K562 (cell line): ENCODE data around the gene RAB31. TPM values are rescaled to one million over a fixed set of nuclear protein-coding genes. Genes with fewer than 3 reads are reported as not detected.

Source experiments
- CBFA2T3 ChIP-seq: fragments of 450-650 bp; IDR thresholded peaks from 2 replicates; pipeline ENCODE4 v1.6.1; 2017
- ELF4 ChIP-seq: fragments of 450-650 bp; formaldehyde crosslinking; IDR thresholded peaks from 2 replicates; pipeline ENCODE4 v1.4.0; 2022; ENCODE audit warnings: missing genetic modification characterization
- ETV5 ChIP-seq: sonication (generic); formaldehyde crosslinking; IDR thresholded peaks from 2 replicates; pipeline ENCODE4 v1.4.0; 2020; ENCODE audit warnings: low read depth, mild to moderate bottlenecking, missing genetic modification reagents
- MAZ ChIP-seq, 2 experiments: fragments of 450-650 bp in 1 of 2; sonication (generic) in 1 of 2; formaldehyde crosslinking; IDR thresholded peaks in 1 of 2; conservative IDR thresholded peaks in 1 of 2; 2 replicates each; pipeline versions ENCODE4 v1.4.0 to v1.5.0; 2020; ENCODE audit warnings: mild to moderate bottlenecking in 1 of 2, missing genetic modification reagents in 1 of 2
- PTRF ChIP-seq: fragments of 450-650 bp; IDR thresholded peaks from 2 replicates; pipeline ENCODE4 v1.6.1; 2016; ENCODE audit warnings: mild to moderate bottlenecking, missing genetic modification characterization, missing compliant biosample characterization
- PYGO2 ChIP-seq: fragments of 450-650 bp; IDR thresholded peaks from 2 replicates; pipeline ENCODE4 v1.6.1; 2016; ENCODE audit warnings: mild to moderate bottlenecking, missing genetic modification characterization, moderate library complexity, missing compliant biosample characterization
- RBM15 ChIP-seq: fragments of 200-400 bp; formaldehyde crosslinking; IDR thresholded peaks from 2 replicates; pipeline ENCODE4 v1.6.1; 2018; ENCODE audit warnings: mild to moderate bottlenecking, low read length, moderate library complexity; ENCODE audit not compliant: insufficient read depth
- ZNF324 ChIP-seq: fragments of 250-450 bp; sonication (Bioruptor Pico); IDR thresholded peaks from 2 replicates; pipeline ENCODE4 v1.4.0; 2020; ENCODE audit warnings: mild to moderate bottlenecking
- ZNF347 ChIP-seq: fragments of 450-650 bp; formaldehyde crosslinking; IDR thresholded peaks from 2 replicates; pipeline ENCODE4 v1.4.0; 2020; ENCODE audit warnings: low read depth, mild to moderate bottlenecking, moderate library complexity
- ZNF644 ChIP-seq: fragments of 200-800 bp; sonication (Bioruptor generic); IDR thresholded peaks from 2 replicates; pipeline ENCODE4 v1.6.1; 2016; ENCODE audit warnings: low read depth, missing genetic modification characterization, missing compliant biosample characterization
- polyA plus RNA-seq, 8 experiments: library from polyadenylated mRNA; depleted of rRNA in 4 of 8; stranded (reverse) in 5 of 8; unstranded in 3 of 8; fragments of >200 nt; fragmentation: Nextera tagmentation in 2 of 8; fragmentation: Illumina TruSeq in 1 of 8; extraction: Ambion mirVana in 2 of 8; extraction: Trizol in 1 of 8; gene quantifications; 2 replicates each; pipeline versions ENCODE4 v1.2.1 to v1.2.3, GENCODE V29; 2011 to 2014; ENCODE audit warnings: inconsistent platforms in 1 of 8, missing spikeins in 1 of 8
- total RNA-seq, 7 experiments: library from RNA; depleted of rRNA in 6 of 7; stranded (reverse); fragments of >200 nt in 6 of 7; fragmentation: Illumina TruSeq in 2 of 7; extraction: Trizol in 2 of 7; gene quantifications; 2 replicates each; pipeline versions ENCODE4 v1.2.1 to v1.2.3, GENCODE V29; 2011 to 2021; ENCODE audit warnings: low replicate concordance in 1 of 7
- TF ChIP-seq, protein P1 (sequence below), 2 experiments: IDR thresholded peaks in 1 of 2; conservative IDR thresholded peaks in 1 of 2; 2 replicates each; pipeline ENCODE4 v1.6.1; 2016; ENCODE audit warnings: low read depth in 2 of 2, mild to moderate bottlenecking in 1 of 2, missing compliant biosample characterization in 1 of 2, missing genetic modification characterization in 1 of 2, moderate library complexity in 1 of 2
- TF ChIP-seq, protein P2 (sequence below): fragments of 450-650 bp; conservative IDR thresholded peaks from 2 replicates; pipeline ENCODE4 v1.6.1; 2016; ENCODE audit warnings: missing genetic modification characterization, low read depth, mild to moderate bottlenecking, control low read depth, missing compliant biosample characterization
- TF ChIP-seq, protein P3 (sequence below), 2 experiments: fragments of 450-650 bp in 1 of 2; sonication (generic) in 1 of 2; formaldehyde crosslinking in 1 of 2; IDR thresholded peaks; 2 replicates each; pipeline versions ENCODE4 v1.7.1 to v1.9.0; 2016 to 2022; ENCODE audit warnings: inconsistent platforms in 1 of 2, mild to moderate bottlenecking in 1 of 2, missing genetic modification reagents in 1 of 2

The RAB31 gene
- total and polyA plus RNA-seq, 9 of the 15 experiments (the other 6 are each of a cell fraction or from before 2014, with no cell fraction given): 20.7 to 70.4 (median 41.3) TPM

DNA sequence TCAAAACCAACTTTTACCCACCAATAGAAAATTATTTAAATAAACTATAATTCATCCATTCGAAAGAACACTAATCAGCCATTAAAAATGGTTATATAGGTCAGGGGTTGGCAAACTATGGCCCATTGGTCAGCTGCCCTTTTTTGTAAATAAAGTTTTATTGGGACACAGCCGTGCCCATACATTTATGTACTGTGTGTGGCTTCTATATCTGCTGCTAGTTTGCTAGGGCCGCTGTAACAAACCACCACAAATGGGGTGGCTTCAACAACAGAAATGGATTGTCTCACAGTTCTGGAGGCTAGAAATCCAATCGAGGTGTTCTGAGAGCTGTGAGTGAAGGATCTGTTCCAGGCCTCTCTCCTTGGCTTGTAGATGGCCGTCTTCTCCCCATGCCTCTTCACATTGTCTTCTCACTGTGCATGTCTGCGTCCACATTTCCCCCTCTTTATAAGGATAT is 170.7 kb downstream of the RAB31 start (continued):
- peak; percentile 80; the same call in 1 of the 2 replicates for TF ChIP-seq ZNF644 (tag)
- TF ChIP-seq ZNF324 (CRISPR knock-in tag): peak; percentile 55; the same call in 1 of the 2 replicates
- TF ChIP-seq, protein P1, sequence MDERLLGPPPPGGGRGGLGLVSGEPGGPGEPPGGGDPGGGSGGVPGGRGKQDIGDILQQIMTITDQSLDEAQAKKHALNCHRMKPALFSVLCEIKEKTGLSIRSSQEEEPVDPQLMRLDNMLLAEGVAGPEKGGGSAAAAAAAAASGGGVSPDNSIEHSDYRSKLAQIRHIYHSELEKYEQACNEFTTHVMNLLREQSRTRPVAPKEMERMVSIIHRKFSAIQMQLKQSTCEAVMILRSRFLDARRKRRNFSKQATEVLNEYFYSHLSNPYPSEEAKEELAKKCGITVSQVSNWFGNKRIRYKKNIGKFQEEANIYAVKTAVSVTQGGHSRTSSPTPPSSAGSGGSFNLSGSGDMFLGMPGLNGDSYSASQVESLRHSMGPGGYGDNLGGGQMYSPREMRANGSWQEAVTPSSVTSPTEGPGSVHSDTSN (CRISPR knock-in tag; IDR thresholded peaks at IDR 0.05; ENCODE audit: low read depth): no peak
- TF ChIP-seq, protein P1 (tag; conservative IDR thresholded peaks at IDR 0.05; ENCODE audit: low read depth): peak; percentile 15; the same call in 1 of the 2 replicates
- peak; percentile 59; the same call in 1 of the 2 replicates for TF ChIP-seq PTRF (tag)
- TF ChIP-seq, protein P2, sequence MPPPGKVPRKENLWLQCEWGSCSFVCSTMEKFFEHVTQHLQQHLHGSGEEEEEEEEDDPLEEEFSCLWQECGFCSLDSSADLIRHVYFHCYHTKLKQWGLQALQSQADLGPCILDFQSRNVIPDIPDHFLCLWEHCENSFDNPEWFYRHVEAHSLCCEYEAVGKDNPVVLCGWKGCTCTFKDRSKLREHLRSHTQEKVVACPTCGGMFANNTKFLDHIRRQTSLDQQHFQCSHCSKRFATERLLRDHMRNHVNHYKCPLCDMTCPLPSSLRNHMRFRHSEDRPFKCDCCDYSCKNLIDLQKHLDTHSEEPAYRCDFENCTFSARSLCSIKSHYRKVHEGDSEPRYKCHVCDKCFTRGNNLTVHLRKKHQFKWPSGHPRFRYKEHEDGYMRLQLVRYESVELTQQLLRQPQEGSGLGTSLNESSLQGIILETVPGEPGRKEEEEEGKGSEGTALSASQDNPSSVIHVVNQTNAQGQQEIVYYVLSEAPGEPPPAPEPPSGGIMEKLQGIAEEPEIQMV: 0 out of 2 replicates have a peak, but pooled peaks have one; percentile 49
- no peak for TF ChIP-seq CBFA2T3
- TF ChIP-seq ELF4: peak; percentile 70; the same call in 1 of the 2 replicates
- TF ChIP-seq RBM15: no peak
- peak; percentile 37; the same call in 1 of the 2 replicates for TF ChIP-seq PYGO2 (tag)
- peak; percentile 72; the same call in 1 of the 2 replicates for TF ChIP-seq ZNF347 (CRISPR knock-in tag)
- TF ChIP-seq ETV5 (CRISPR knock-in tag): no peak
- TF ChIP-seq, protein P3, sequence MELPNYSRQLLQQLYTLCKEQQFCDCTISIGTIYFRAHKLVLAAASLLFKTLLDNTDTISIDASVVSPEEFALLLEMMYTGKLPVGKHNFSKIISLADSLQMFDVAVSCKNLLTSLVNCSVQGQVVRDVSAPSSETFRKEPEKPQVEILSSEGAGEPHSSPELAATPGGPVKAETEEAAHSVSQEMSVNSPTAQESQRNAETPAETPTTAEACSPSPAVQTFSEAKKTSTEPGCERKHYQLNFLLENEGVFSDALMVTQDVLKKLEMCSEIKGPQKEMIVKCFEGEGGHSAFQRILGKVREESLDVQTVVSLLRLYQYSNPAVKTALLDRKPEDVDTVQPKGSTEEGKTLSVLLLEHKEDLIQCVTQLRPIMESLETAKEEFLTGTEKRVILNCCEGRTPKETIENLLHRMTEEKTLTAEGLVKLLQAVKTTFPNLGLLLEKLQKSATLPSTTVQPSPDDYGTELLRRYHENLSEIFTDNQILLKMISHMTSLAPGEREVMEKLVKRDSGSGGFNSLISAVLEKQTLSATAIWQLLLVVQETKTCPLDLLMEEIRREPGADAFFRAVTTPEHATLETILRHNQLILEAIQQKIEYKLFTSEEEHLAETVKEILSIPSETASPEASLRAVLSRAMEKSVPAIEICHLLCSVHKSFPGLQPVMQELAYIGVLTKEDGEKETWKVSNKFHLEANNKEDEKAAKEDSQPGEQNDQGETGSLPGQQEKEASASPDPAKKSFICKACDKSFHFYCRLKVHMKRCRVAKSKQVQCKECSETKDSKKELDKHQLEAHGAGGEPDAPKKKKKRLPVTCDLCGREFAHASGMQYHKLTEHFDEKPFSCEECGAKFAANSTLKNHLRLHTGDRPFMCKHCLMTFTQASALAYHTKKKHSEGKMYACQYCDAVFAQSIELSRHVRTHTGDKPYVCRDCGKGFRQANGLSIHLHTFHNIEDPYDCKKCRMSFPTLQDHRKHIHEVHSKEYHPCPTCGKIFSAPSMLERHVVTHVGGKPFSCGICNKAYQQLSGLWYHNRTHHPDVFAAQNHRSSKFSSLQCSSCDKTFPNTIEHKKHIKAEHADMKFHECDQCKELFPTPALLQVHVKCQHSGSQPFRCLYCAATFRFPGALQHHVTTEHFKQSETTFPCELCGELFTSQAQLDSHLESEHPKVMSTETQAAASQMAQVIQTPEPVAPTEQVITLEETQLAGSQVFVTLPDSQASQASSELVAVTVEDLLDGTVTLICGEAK (IDR thresholded peaks at IDR 0.05): no peak
- TF ChIP-seq, protein P3 (CRISPR knock-in tag; IDR thresholded peaks at IDR 0.05): no peak
- TF ChIP-seq MAZ (CRISPR knock-in tag; conservative IDR thresholded peaks at IDR 0.05 in 1 of 2, IDR thresholded peaks at IDR 0.05 in 1 of 2): peak in 1 of 2 experiments; percentile 67; a peak in 2 of 4 replicates
